Memory B cell (primary cell): ENCODE data around the gene ROGDI.
A peak's percentile ranks its signal among the peaks of the same experiment; 100 is the strongest.

Source experiments
- ATAC-seq: fragments of 150-1000 bp; cut with Tn5 transposase; 2 replicates; pipeline ENCODE4 v1.10.0; 2021; ENCODE audit warnings: low read depth, mild to moderate bottlenecking, moderate library complexity
- DNase-seq, 2 donors: peaks; one replicate each; pipeline ENCODE4 v3.0.0; 2022; ENCODE audit warnings: low spot score in 2 of 2
- H3K27ac Mint-ChIP-seq: one replicate; pipeline ENCODE4 v1.8.0; 2022; ENCODE audit warnings: mild to moderate bottlenecking, moderate library complexity, mixed read lengths
- H3K27me3 Mint-ChIP-seq: one replicate; pipeline ENCODE4 v1.8.0; 2022; ENCODE audit warnings: mixed read lengths
- H3K36me3 Mint-ChIP-seq: one replicate; pipeline ENCODE4 v1.8.0; 2022; ENCODE audit warnings: mild to moderate bottlenecking, mixed read lengths
- H3K4me1 Mint-ChIP-seq: one replicate; pipeline ENCODE4 v1.8.0; 2022; ENCODE audit warnings: mixed read lengths
- H3K4me3 Mint-ChIP-seq: one replicate; pipeline ENCODE4 v1.8.0; 2022; ENCODE audit warnings: mild to moderate bottlenecking, moderate library complexity, mixed read lengths
- H3K9me3 Mint-ChIP-seq: one replicate; pipeline ENCODE4 v1.8.0; 2022; ENCODE audit warnings: mixed read lengths

Gene ROGDI

GRCh38 chr16:4830408-4830807 is 28.0 kb upstream of the ROGDI start:
- Mint-ChIP-seq H3K4me3 (no peak overlapping the region), H3K27ac (peak overlapping the region; percentile 36), H3K27me3 (no peaks in the 10 kb centered on the region), H3K36me3 (peaks cover 31% of the 10 kb centered on the region), H3K4me1 (peaks cover 9% of the 10 kb centered on the region), H3K9me3 (no peaks in the 10 kb centered on the region)
- ATAC-seq (no peak), DNase-seq (no peak)

GRCh38 chr16:4828567-4829321 is 26.3 kb upstream of the ROGDI start:
- Mint-ChIP-seq H3K9me3 (no peaks in the 10 kb centered on the region), H3K4me3 (no peak overlapping the region), H3K27ac (no peak overlapping the region), H3K36me3 (peaks cover 41% of the 10 kb centered on the region), H3K27me3 (no peaks in the 10 kb centered on the region), H3K4me1 (peaks cover 9% of the 10 kb centered on the region)
- ATAC-seq (no peak), DNase-seq (no peak)

- Mint-ChIP-seq H3K27me3 (no peaks in the 10 kb centered on the region), H3K4me3 (no peak overlapping the region), H3K9me3 (no peaks in the 10 kb centered on the region), H3K4me1 (no peaks in the 10 kb centered on the region), H3K27ac (peak overlapping the region; percentile 14), H3K36me3 (peaks cover 41% of the 10 kb centered on the region)
- ATAC-seq (no peak), DNase-seq (no peak)
Observed at GRCh38 chr16:4826980-4827379, 24.5 kb upstream of the ROGDI start.

GRCh38 chr16:4826526-4826925 is 24.1 kb upstream of the ROGDI start:
- no peaks in the 10 kb centered on the region for H3K9me3 Mint-ChIP-seq
- peak overlapping the region; percentile 14 for H3K27ac Mint-ChIP-seq
- H3K4me1 Mint-ChIP-seq = no peaks in the 10 kb centered on the region
- peaks cover 42% of the 10 kb centered on the region for H3K36me3 Mint-ChIP-seq
- H3K27me3 Mint-ChIP-seq = no peaks in the 10 kb centered on the region
- no peak overlapping the region for H3K4me3 Mint-ChIP-seq
- ATAC-seq = no peak
- no peak for DNase-seq

- Mint-ChIP-seq H3K27ac (no peak overlapping the region), H3K4me3 (no peak overlapping the region), H3K36me3 (peaks cover 31% of the 10 kb centered on the region), H3K4me1 (no peaks in the 10 kb centered on the region), H3K27me3 (no peaks in the 10 kb centered on the region), H3K9me3 (no peaks in the 10 kb centered on the region)
- ATAC-seq (no peak), DNase-seq (no peak)
Observed at GRCh38 chr16:4825196-4825595, 22.8 kb upstream of the ROGDI start.

- H3K36me3 Mint-ChIP-seq = peaks cover 35% of the 10 kb centered on the region
- no peaks in the 10 kb centered on the region for H3K27me3 Mint-ChIP-seq
- H3K9me3 Mint-ChIP-seq = no peaks in the 10 kb centered on the region
- no peak overlapping the region for H3K27ac Mint-ChIP-seq
- no peaks in the 10 kb centered on the region for H3K4me1 Mint-ChIP-seq
- DNase-seq (no peak), ATAC-seq (no peak)
- no peak overlapping the region for H3K4me3 Mint-ChIP-seq
Observed at GRCh38 chr16:4820652-4821051, 18.2 kb upstream of the ROGDI start.

GRCh38 chr16:4814542-4815173 is 12.2 kb upstream of the ROGDI start:
- peak overlapping the region; percentile 14 for H3K27ac Mint-ChIP-seq
- no peaks in the 10 kb centered on the region for H3K9me3 Mint-ChIP-seq
- no peak for DNase-seq
- H3K4me3 Mint-ChIP-seq = no peak overlapping the region
- ATAC-seq = no peak
- no peaks in the 10 kb centered on the region for H3K27me3 Mint-ChIP-seq
- H3K36me3 Mint-ChIP-seq = peaks cover 32% of the 10 kb centered on the region
- no peaks in the 10 kb centered on the region for H3K4me1 Mint-ChIP-seq

- Mint-ChIP-seq H3K4me1 (no peaks in the 10 kb centered on the region), H3K4me3 (no peak overlapping the region), H3K27me3 (no peaks in the 10 kb centered on the region), H3K9me3 (no peaks in the 10 kb centered on the region), H3K27ac (no peak overlapping the region), H3K36me3 (peaks cover 30% of the 10 kb centered on the region)
- ATAC-seq = no peak
- DNase-seq = no peak
Observed at GRCh38 chr16:4814046-4814445, 11.6 kb upstream of the ROGDI start.

GRCh38 chr16:4813251-4814003 is 11.0 kb upstream of the ROGDI start:
- Mint-ChIP-seq H3K27me3 (no peaks in the 10 kb centered on the region), H3K27ac (no peak overlapping the region), H3K9me3 (no peaks in the 10 kb centered on the region), H3K4me3 (no peak overlapping the region), H3K36me3 (peaks cover 26% of the 10 kb centered on the region), H3K4me1 (no peaks in the 10 kb centered on the region)
- DNase-seq (no peak), ATAC-seq (no peak)

- H3K9me3 Mint-ChIP-seq = no peaks in the 10 kb centered on the region
- H3K4me3 Mint-ChIP-seq = no peak overlapping the region
- no peaks in the 10 kb centered on the region for H3K27me3 Mint-ChIP-seq
- ATAC-seq = no peak
- no peak for DNase-seq
- H3K4me1 Mint-ChIP-seq = no peaks in the 10 kb centered on the region
- H3K27ac Mint-ChIP-seq = no peak overlapping the region
- peaks cover 28% of the 10 kb centered on the region for H3K36me3 Mint-ChIP-seq
Observed at GRCh38 chr16:4811773-4812172, 9.3 kb upstream of the ROGDI start.

- Mint-ChIP-seq H3K4me3 (no peak overlapping the region), H3K27me3 (no peaks in the 10 kb centered on the region), H3K4me1 (no peaks in the 10 kb centered on the region), H3K9me3 (no peaks in the 10 kb centered on the region), H3K36me3 (peaks cover 25% of the 10 kb centered on the region), H3K27ac (no peak overlapping the region)
- DNase-seq (no peak), ATAC-seq (no peak)
Observed at GRCh38 chr16:4811242-4811641, 8.8 kb upstream of the ROGDI start.

- Mint-ChIP-seq H3K9me3 (no peaks in the 10 kb centered on the region), H3K27me3 (no peaks in the 10 kb centered on the region), H3K4me1 (peaks cover 2% of the 10 kb centered on the region), H3K4me3 (no peak overlapping the region), H3K36me3 (peaks cover 9% of the 10 kb centered on the region), H3K27ac (no peak overlapping the region)
- no peak for ATAC-seq
- DNase-seq = no peak
Observed at GRCh38 chr16:4806280-4806679, 3.8 kb upstream of the ROGDI start.

GRCh38 chr16:4805231-4805630 is 2.8 kb upstream of the ROGDI start:
- DNase-seq = no peak
- peaks cover 7% of the 10 kb centered on the region for H3K36me3 Mint-ChIP-seq
- no peak overlapping the region for H3K27ac Mint-ChIP-seq
- peaks cover 8% of the 10 kb centered on the region for H3K4me1 Mint-ChIP-seq
- no peak overlapping the region for H3K4me3 Mint-ChIP-seq
- ATAC-seq = no peak
- no peaks in the 10 kb centered on the region for H3K27me3 Mint-ChIP-seq
- H3K9me3 Mint-ChIP-seq = no peaks in the 10 kb centered on the region

- Mint-ChIP-seq H3K4me3 (no peak overlapping the region), H3K27ac (no peak overlapping the region)
- ATAC-seq = no peak
Observed at GRCh38 chr16:4803898-4804762, 1.7 kb upstream of the ROGDI start.

More at GRCh38 chr16:4803898-4804762, 1.7 kb upstream of the ROGDI start:
- H3K9me3 Mint-ChIP-seq = no peaks in the 10 kb centered on the region
- H3K4me1 Mint-ChIP-seq = peaks cover 8% of the 10 kb centered on the region
- peaks cover 7% of the 10 kb centered on the region for H3K36me3 Mint-ChIP-seq
- H3K27me3 Mint-ChIP-seq = no peaks in the 10 kb centered on the region
- DNase-seq = no peak
